Medulla oblongata (tissue), 1 donor: ENCODE data around the gene PRKRA.
"Not testable (repeated sequence)": the region's sequence is repeated elsewhere in the genome, so short reads cannot be mapped to it uniquely, and the experiment has no call there.

Source experiments
- DNase-seq: peaks from one replicate; pipeline ENCODE4 v3.0.0-alpha.2; 2015; ENCODE audit errors: extremely low spot score

PRKRA gene

GRCh38 chr2:178457390-178457886, 6.5 kb upstream of the PRKRA start:
- no peak for DNase-seq

DNA sequence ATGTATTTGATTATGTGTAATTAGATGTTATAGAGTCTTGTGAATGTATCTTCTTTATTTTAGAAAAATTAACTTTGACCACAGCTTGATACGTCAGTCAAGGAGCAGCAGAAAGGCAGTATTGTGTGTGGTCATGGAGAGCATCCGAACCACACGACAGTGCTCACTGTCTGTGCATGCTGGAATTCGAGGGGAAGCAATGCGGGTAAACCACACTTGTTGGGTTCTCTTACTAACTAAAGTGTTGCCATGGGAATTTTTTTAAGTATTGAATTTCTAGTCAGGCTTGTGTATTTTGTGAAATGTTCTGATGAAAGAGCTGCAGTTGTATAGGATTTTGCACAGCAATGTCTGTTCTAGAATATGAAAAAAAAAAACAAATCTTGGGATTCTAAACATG, 5.0 kb upstream of the PRKRA start:
- peak; percentile 23 for DNase-seq

- DNase-seq = no peak
Measured at GRCh38 chr2:178452870-178453269, 1.9 kb upstream of the PRKRA start.

DNA sequence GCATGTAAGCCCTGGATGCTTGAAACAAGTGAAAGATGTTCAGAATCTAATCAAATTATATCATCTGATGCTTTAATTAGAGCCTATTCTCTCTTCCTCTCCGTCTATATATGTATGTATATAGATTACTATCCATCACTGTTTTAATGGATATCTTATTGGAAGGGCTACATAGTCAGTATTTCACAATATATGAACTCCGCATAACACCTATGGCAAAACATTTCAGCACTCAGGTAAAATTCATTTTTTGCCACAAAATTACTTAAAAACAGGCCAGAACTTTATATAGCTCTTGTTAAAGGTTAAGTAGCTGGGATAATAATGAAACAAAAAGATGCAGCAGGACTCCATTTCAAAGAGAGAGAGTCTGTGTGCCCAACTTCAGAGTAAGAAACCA, 1.4 kb upstream of the PRKRA start:
- no peak for DNase-seq

DNA sequence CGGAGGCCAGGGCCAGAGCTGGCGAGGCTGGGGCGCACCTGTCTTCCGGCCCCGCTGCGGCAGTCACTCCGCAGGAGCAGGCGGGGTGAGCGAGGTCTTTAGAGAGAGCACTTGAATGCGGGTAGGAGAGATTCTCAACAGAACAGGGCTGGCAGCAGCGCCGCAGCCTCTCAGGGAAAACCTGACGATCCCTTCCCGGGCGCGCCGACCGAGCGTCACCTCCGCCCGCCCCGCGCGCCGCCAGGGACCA, 526 bp downstream of the PRKRA start:
- no peak for DNase-seq

DNA sequence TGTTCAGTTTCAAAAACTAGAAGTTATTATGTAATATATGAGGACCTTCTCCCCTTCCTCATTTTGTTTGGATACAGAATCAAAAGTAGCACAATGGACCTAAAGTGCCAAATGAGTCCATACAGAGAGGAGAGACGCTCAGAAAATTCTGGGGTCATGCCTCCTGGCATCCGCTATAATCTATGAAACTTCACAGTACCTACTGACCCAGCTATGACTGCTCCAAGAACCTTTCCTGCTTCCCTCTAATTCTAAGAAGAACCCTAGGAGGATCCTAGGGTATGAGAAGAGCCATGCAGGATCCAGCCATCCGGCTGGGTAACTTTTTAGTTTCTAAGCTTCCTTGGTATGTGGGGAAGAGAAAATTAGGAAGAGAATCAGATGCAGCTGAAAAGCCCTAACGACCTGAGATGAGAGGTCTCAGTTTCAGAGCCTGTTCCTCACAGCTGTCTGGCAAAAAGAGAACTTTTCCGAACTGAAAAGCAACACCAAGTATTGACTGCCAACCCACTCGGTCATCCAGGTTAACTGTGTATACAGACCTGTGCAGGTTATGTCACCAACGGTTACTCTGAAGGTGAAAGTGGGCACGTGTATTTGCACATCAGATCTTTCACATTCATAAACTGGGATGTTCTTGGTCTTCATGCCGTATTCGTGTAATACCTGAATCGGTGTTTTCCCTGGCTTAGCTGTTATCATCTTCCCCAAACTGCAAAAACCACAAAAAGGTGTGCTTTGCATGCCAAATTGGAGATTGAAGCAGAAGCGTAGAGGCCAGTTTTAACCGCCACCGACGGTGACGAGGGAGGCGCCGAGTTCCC, 1.1 kb downstream of the PRKRA start:
- peak; percentile 50 for DNase-seq

GRCh38 chr2:178448968-178449661, 1.9 kb downstream of the PRKRA start:
- no peak for DNase-seq

- DNase-seq = no peak
Measured at GRCh38 chr2:178441426-178441825, 9.5 kb downstream of the PRKRA start.

DNA sequence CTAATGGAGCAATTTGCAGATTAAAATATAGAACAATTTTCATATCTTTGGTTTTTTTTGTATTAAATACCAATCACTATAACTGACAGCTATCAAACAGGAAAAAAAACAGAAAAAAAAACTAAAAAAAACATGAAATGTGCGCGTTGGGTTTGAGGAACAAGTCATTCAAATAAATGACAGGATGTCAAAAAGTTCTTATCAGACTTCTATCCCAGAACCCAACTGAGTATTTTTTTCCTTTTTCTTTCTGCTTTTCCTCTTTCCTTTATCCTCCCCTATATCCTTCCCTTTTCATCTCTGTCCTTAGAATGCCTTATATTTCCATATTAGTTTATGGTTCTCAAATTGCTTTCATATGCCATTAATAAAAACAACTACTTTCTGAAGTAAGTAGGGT, 14.3 kb downstream of the PRKRA start:
- DNase-seq = no peak

DNA sequence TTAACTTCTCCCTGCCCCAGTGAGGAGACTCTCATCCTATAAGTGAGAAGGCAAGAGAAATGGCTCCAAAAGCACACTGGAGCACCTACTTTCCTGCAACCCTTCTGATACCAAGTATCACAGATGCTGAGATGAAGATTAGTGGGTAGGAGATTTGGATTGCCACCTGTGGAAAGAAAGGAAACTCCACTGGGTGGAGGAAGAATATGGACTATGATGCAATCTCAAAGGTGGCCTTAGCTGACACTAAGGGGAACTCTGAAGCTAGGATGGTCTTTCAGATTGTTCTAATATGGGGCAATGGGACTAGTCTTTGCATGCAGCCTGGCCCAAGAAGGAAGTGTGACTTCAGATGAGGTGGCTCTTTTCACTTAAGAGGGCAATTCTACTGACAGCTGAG, 21.6 kb downstream of the PRKRA start:
- no peak for DNase-seq

DNA sequence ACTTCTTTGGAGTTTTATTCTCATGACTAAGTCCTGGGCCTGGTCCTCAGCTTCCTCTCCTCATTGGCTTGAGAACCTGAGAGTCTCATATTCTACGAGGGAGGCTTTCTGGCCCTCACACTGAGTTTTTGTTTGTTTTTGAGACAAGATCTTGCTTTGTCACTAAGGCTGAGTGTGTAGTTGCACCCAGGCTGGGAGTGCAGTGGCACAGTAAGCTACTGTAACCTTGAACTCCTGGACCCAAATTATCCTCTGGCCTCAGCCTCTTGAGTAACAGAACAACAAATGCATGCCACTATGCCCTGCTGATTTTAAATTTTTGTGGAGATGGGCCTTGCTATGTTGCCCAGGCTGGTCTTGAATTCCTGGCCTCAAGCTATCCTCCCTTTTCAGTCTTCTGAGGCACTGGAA, 22.6 kb downstream of the PRKRA start:
- no peak for DNase-seq

DNA sequence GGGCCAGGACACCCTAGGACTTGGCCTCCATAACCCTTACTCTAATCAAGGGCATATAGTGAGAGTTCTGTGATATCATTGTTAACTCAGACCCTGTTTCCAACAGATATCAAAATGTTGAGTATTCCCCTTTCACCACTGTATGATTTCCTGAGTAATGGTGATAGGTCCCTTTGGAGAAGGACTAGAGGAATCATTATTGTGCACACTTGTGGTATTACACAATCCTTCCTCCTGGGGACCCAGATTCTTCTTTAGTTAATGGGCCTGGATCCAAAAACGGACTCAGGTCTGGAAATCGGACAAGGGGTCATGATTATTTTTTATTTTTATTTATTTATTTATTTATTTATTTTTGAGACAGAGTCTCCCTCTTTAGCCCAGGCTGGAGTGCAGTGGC, 23.5 kb downstream of the PRKRA start:
- DNase-seq = no peak

DNA sequence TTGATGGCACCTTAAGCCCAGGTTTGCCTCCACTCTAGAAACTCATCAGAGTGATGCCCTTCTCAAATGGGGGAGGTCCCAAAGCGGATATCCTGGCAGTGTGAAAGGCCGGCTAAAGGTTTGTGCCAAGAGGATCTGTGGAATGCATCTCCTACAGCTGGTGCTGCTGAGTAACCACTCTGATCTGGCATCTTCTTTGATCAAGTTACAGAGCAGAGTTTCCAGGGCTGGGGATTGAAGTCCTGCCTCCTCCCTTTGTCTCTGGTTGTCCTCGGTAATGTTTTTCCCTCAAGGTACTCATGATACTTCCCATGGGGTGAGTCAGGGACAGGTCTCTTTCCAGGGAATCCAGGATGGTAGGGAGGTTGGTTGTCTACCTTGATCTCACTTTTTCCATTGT, 24.6 kb downstream of the PRKRA start:
- no peak for DNase-seq

DNA sequence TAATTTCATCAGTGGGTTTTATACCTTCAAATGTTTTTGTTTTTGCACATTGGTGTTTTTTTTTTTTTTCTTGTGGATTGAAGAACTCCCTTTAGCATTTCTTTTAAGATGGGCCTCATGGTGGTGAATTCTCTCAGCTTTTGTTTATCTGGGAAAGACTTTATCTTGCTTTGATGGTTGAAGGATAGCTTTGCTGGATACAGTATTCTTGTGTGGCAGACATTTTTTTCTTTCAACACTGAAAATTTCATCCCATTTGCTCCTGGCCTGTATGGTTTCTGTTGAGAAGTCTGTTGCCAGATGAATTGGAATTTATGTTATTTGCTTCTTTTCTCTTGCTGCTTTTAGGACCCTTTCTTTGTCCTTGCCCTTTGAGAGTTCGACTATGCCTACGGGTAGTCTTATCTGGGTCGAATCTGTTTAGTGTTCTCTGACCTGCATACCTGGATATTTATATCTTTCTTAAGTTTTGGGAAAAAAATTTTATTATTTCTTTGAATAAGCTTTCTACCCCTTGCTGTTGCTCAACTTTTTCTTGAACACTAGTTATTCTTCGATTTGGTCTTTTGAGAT, 25.6 kb downstream of the PRKRA start:
- no peak for DNase-seq

- not testable (repeated sequence) for DNase-seq
Measured at GRCh38 chr2:178423746-178424145, 27.2 kb downstream of the PRKRA start.

DNA sequence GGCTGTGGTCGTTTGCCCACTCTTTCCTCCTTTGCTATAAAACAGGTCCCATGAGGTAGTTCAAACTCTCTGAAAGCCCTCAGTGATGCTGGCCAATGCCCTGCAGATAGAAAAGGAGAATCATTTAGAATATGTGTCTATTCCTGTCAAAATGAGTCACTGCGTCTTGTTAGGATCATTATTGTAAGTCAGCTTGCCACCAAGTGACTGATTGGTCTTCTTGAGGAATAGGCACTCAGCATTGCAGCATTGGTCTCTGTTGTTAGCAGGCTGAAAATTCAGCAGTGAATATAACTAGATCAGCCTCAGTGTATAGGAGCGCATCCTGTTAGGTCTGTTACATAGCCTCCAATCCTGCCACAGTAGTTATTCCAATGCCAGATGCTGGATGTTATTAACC, 28.9 kb downstream of the PRKRA start:
- DNase-seq = no peak

- no peak for DNase-seq
Measured at GRCh38 chr2:178420463-178420999, 30.4 kb downstream of the PRKRA start.

GRCh38 chr2:178419123-178419522, 31.9 kb downstream of the PRKRA start:
- no peak for DNase-seq

DNA sequence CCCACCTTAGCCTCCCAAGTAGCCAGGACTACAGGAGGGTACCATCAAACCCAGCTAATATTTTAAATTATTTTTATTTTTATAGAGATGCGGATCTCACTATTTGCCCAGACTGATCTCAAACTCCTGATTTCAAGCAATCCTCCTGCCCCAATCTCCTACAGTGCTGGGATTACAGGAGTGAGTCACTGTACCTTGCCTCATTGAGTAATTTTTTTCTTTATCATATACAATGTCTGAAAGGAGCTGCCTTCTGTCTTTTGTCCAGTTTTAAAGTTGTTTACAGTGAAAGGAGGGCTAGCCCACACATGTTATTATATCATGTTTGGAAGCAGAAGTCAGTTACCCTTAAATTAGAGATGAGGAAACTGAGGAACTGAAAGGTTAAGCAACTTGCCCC, 32.5 kb downstream of the PRKRA start:
- no peak for DNase-seq

DNA sequence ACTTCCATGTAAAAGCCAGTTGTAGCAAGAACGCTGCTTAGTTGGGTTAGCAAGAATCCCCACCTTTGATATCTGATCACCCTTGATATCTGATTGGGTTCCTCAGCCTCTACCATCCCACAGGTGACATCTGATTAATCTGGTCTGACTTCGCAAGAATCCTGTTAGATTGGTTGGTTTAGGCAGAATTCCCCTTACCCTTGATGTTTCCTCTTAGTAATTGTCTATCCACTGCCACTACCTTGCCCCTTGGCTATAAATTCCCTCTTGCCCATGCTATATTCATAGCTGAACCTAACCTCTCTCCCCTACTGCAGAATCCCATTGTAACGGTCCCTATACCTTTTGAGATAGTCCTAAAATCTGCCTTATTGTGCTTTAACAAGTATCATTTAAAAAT, 33.1 kb downstream of the PRKRA start:
- DNase-seq = no peak

GRCh38 chr2:178415979-178416378, 35.0 kb downstream of the PRKRA start:
- DNase-seq = no peak

DNA sequence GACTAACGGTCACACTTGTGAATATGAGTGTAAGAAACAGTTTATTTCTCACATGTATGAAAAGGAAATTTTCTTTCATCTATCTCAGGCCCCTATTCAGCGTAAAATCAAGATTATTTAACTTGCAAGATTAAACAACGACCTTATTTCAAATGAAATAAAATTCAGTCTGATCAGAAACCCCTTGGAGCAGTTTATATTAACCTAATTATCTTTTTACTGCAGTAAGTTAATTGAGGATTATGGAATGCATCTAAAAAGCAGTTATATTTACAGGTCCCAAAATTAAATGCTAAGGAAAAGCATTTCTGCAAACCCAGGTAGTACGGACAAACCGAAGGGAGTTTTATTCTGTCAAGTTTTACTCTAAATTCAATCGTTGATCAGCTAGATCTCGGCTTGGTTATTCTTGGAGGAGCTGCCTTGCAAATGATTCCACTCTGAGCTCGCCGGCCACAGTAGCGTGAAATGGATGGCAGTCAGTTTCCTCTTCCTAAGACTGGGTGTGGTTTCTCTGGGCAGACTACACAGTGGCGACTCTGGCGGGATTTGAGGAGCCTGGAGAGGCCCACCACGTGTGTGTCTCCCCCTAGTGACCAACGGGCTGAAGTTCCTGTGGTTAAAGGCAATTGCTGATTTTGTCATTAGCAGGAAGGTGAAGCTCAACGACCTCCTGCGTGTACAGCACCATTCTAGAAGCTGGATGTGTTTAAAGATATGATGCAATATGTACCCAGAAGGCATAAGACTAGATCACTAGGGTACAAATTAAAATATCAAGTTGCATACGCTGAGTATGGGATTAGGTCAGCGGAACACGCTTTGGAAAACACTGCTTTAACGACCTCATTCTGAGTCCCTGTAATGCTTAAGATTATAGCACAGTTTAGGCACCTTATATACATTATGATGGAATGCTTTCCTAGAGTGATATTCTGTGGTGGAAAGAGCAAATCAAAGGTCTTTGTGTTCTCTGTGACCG, 36.4 kb downstream of the PRKRA start:
- DNase-seq = peak; percentile 97
